Keratinocyte (primary cell): ENCODE measurements around the gene TMTC4.

Experiments
- EZH2 ChIP-seq: IDR thresholded peaks from one replicate; pipeline ENCODE4 v1.6.1; 2012; ENCODE audit warnings: inconsistent platforms, mild to moderate bottlenecking, low read length, moderate library complexity
- TF ChIP-seq, protein P1 (sequence below), 3 experiments: IDR thresholded peaks in 1 of 3; conservative IDR thresholded peaks in 1 of 3; optimal IDR thresholded peaks in 1 of 3; 2 replicates in 2 of 3; 3 replicates in 1 of 3; pipeline versions ENCODE3 to v1.5.1; 2011; ENCODE audit warnings: low read length in 3 of 3, mild to moderate bottlenecking in 3 of 3, moderate library complexity in 2 of 3, control low read depth in 1 of 3, inconsistent platforms in 1 of 3; ENCODE audit not compliant: insufficient read depth in 2 of 3; ENCODE audit errors: extremely low read depth in 1 of 3

DNA sequence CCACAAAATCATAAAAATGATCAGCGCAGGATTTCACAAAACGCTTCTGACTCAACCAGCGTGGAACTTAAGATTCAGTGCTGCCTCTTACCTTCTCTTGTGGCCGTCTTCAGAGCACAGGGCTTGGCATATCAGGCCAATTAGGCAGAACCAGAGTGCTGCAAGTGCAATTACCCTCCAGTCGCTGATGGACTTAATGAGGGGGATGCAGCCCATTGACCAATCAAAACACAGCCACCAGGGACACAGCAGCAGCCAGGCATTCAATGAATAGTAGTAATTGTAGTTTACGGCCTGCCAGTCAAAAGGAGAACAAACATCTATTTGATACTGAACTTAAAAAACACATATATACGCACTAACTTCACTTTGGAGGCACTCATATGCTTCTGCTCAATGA lies 38.2 kb downstream of the TMTC4 start:
- TF ChIP-seq, protein P1, sequence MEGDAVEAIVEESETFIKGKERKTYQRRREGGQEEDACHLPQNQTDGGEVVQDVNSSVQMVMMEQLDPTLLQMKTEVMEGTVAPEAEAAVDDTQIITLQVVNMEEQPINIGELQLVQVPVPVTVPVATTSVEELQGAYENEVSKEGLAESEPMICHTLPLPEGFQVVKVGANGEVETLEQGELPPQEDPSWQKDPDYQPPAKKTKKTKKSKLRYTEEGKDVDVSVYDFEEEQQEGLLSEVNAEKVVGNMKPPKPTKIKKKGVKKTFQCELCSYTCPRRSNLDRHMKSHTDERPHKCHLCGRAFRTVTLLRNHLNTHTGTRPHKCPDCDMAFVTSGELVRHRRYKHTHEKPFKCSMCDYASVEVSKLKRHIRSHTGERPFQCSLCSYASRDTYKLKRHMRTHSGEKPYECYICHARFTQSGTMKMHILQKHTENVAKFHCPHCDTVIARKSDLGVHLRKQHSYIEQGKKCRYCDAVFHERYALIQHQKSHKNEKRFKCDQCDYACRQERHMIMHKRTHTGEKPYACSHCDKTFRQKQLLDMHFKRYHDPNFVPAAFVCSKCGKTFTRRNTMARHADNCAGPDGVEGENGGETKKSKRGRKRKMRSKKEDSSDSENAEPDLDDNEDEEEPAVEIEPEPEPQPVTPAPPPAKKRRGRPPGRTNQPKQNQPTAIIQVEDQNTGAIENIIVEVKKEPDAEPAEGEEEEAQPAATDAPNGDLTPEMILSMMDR (optimal IDR thresholded peaks at IDR 0.05 in 1 of 3, IDR thresholded peaks at IDR 0.05 in 1 of 3, conservative IDR thresholded peaks at IDR 0.05 in 1 of 3; ENCODE audit: extremely low read depth in 1 of 3, insufficient read depth in 2 of 3, low read length in 3 of 3): no peak
- TF ChIP-seq EZH2: no peak
